ENCODE results near the gene GAPVD1. TPM values are rescaled to one million over a fixed set of nuclear protein-coding genes. Genes with fewer than 3 reads are reported as not detected.

The GAPVD1 gene
- total RNA-seq, 1 donor from 2014 or later = 70.6 TPM

DNA sequence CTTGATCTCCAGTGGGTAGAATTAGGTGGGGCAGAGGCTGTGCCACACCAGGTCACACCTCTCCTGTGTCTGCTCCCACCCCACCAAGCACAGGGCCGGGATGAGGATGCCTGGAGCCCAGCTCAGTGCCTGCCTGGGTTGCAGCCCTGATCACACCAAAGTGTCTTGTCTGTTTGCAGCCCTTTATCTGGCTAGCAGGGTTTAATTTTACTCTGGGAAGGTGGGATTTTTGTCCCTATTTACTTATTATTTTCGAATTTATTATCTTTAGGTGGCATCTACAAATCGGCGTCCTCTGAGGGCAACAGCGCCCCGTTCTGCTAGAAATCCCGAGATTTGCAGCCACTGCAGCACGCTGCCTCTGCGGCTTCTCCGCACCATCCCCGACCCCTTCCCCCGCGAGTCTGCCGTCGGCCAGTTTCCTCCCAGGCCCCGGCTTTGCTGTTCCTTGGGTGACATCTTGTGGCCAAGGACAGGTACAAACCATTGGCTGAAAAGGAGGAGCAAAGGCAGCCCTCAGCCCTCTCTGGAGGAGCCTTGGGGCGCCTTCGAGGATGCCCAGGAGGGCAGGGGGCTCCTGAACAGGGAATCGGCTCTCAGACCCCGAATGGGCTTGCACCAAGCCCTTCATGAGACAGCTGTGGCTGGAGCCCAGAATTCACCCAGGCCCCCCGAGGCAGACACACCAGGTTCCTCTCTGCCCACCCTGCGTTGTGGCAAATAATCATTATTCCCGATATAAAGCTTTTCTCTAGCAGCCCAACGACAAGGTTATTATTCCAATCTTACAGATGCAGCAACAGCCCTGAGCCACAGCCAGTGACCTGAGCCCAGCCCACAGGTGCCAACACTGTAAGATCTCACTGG lies 113.0 kb downstream of the GAPVD1 start:
- intact Hi-C loops (cut with DNase I) = no loop called here
- H3K4me1 ChIP-seq = peaks cover 10% of the 10 kb centered on the region
- TF ChIP-seq, protein P1, sequence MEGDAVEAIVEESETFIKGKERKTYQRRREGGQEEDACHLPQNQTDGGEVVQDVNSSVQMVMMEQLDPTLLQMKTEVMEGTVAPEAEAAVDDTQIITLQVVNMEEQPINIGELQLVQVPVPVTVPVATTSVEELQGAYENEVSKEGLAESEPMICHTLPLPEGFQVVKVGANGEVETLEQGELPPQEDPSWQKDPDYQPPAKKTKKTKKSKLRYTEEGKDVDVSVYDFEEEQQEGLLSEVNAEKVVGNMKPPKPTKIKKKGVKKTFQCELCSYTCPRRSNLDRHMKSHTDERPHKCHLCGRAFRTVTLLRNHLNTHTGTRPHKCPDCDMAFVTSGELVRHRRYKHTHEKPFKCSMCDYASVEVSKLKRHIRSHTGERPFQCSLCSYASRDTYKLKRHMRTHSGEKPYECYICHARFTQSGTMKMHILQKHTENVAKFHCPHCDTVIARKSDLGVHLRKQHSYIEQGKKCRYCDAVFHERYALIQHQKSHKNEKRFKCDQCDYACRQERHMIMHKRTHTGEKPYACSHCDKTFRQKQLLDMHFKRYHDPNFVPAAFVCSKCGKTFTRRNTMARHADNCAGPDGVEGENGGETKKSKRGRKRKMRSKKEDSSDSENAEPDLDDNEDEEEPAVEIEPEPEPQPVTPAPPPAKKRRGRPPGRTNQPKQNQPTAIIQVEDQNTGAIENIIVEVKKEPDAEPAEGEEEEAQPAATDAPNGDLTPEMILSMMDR (IDR thresholded peaks at IDR 0.05) = peak; percentile 80
- no peaks in the 10 kb centered on the region for H3K36me3 ChIP-seq
- H3K9me3 ChIP-seq = no peaks in the 10 kb centered on the region
- H3K27me3 ChIP-seq (ENCODE audit: low read depth) = peaks cover 5% of the 10 kb centered on the region
- H3K27ac ChIP-seq = no peak overlapping the region
- peak overlapping the region; percentile 40 for H3K4me3 ChIP-seq
- DNase-seq = peak; percentile 68
- peak; percentile 90 to 92 for ATAC-seq

DNA sequence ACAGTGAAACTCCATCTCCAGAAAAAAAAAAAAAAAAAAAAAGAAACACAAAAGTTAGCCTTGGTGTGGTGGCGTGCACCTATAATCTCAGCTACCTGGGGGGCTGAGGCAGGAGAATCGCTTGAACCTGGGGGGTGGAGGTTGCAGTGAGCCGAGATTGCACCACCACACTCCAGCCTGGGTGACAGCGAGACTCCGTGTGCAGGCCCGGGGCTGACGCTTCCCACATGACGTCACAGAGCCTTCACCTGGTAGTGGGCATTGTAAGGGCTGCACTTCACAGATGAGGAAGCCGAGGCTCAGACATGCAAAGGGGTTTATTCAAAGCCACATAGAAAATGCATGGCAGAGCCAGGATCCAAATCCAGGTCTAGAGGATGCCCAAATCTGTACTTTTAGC lies 114.2 kb downstream of the GAPVD1 start:
- peaks cover 10% of the 10 kb centered on the region for H3K4me1 ChIP-seq
- H3K36me3 ChIP-seq = no peaks in the 10 kb centered on the region
- peaks cover 5% of the 10 kb centered on the region for H3K27me3 ChIP-seq (ENCODE audit: low read depth)
- no peak for DNase-seq
- H3K27ac ChIP-seq = no peak overlapping the region
- intact Hi-C loops (cut with DNase I) = no loop called here
- TF ChIP-seq, protein P1 (IDR thresholded peaks at IDR 0.05) = no peak
- H3K9me3 ChIP-seq = no peaks in the 10 kb centered on the region
- no peak overlapping the region for H3K4me3 ChIP-seq
- ATAC-seq = no peak

DNA sequence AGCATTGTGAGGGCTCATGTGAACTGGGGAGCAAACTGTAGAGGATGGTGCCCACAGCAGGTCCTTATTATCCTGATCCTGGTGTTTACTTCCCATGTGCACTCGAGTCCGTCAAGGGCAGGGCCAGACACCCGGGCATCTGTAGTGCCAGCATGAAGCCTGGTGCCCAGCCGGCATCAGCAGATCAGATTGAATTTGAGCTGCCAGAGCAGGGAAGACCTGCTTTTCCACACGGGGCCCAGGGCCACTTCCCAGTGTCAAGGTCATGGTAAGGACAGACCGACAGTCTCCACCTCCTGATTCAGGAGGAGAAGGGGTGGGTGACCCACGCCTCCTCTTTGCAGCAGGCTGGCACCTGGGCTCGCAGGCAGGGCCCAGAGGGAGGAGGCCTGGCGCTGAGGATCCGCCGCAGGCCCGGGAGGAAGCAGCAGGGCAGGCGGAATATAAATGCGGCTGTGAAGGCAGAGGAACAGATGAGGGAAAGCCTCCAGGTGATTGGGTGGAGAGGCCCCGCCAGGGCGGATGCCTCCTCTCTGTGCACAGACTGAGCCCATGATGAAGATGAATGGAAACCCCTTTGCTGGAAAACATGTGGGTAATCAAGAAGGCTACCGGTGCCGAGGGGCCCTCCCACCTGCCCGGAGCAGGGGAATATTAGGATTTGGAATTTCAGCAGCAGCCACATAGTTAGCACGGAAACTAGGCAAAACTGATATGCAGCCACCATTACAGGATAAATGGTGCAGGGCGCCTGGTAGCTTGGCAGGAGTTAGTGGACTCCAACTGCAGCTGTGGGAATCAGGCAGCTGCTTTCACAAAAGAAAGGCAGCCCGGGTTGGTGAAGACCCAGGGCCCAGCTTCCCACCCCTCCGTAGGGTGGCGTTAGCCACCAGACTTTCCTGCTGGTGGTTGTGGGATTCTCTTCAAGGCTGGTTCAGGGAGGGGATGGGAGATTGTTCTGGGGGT lies 114.9 kb downstream of the GAPVD1 start:
- ATAC-seq = no peak
- intact Hi-C loops (cut with DNase I) = no loop called here
- Histone ChIP-seq H3K4me3 (no peak overlapping the region), H3K9me3 (no peaks in the 10 kb centered on the region), H3K27ac (no peak overlapping the region), H3K27me3 (ENCODE audit: low read depth) (peaks cover 5% of the 10 kb centered on the region), H3K4me1 (peaks cover 10% of the 10 kb centered on the region), H3K36me3 (no peaks in the 10 kb centered on the region)
- TF ChIP-seq, protein P1 (IDR thresholded peaks at IDR 0.05) = no peak
- no peak for DNase-seq

DNA sequence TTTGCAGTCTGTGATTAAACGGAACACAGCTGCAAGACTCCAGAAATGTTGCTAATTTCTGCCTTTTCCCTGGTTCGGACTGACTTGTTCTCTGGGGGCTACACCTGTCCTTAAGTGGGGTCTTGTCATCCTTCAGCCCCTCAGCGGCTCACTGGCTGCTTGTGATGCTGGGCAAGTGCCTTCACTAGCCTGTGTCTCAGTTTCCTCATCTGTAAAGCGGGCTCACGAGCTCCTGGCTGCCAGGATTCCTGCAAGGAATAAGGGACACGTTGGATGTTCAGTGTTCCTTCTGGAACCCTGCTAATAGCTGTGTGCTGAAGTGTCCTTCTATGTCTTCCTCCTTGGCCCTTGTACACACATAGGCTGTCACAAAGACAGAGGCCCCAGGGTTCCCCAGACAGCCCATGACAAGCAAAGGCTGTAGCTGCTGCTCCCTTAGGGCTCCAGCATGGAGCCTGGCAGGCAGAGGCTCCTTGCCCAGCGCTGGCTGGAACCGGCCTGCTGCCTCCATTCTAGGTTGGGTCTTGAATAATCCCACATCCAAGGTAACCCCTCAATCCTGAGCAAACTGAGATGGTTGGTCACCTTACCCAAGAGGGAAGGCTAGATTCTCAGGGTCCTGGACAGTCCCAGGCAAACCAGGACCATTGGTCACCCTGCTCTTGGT lies 116.1 kb downstream of the GAPVD1 start:
- TF ChIP-seq, protein P1 (IDR thresholded peaks at IDR 0.05) = no peak
- DNase-seq = no peak
- Histone ChIP-seq H3K27me3 (ENCODE audit: low read depth) (peaks cover 5% of the 10 kb centered on the region), H3K36me3 (no peaks in the 10 kb centered on the region), H3K4me3 (no peak overlapping the region), H3K9me3 (no peaks in the 10 kb centered on the region), H3K4me1 (peaks cover 10% of the 10 kb centered on the region), H3K27ac (no peak overlapping the region)
- intact Hi-C loops (cut with DNase I) = no loop called here
- ATAC-seq = no peak

DNA sequence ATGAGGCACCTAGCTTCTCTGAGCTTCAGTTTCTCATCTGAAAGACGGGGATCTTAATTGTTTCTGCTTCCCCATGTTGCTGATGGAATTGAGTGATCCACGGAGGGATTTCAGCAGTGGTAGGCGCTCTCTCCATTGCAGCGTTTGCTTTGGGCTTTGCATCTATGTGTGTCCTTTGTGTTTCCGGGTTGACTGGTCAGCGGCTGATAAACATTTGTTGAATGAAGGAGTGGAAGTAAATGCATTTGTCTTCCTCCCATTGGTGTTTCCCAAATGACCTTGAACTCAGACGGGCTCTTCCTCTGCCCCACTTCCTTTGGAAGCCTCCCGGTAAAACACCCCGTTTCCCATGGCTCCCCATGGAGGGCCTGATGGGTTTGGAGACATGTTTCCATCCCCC lies 117.2 kb downstream of the GAPVD1 start:
- TF ChIP-seq, protein P1 (IDR thresholded peaks at IDR 0.05) = no peak
- H3K4me1 ChIP-seq = peaks cover 9% of the 10 kb centered on the region
- H3K27me3 ChIP-seq (ENCODE audit: low read depth) = peaks cover 5% of the 10 kb centered on the region
- intact Hi-C loops (cut with DNase I) = no loop called here
- no peaks in the 10 kb centered on the region for H3K9me3 ChIP-seq
- DNase-seq = no peak
- H3K4me3 ChIP-seq = no peak overlapping the region
- ATAC-seq = no peak
- H3K36me3 ChIP-seq = no peaks in the 10 kb centered on the region
- no peak overlapping the region for H3K27ac ChIP-seq

All from lower lobe of right lung (tissue), 2 donors.